Measurements from ENCODE around the gene ZNF462.
"Not testable (repeated sequence)": the region's sequence is repeated elsewhere in the genome, so short reads cannot be mapped to it uniquely, and the experiment has no call there.

The ZNF462 gene

GRCh38 chr9:106963684-106964083, 100.7 kb downstream of the ZNF462 start:
- no peak for DNase-seq

- DNase-seq: no peak
Measured at GRCh38 chr9:106964329-106964728, 101.4 kb downstream of the ZNF462 start.

GRCh38 chr9:106964822-106965525, 102.0 kb downstream of the ZNF462 start:
- no peak for DNase-seq

GRCh38 chr9:106966481-106966880, 103.5 kb downstream of the ZNF462 start:
- DNase-seq: no peak

- DNase-seq: no peak
Measured at GRCh38 chr9:106969696-106970095, 106.7 kb downstream of the ZNF462 start.

GRCh38 chr9:106970219-106970975, 107.4 kb downstream of the ZNF462 start:
- no peak for DNase-seq

GRCh38 chr9:106970976-106971457, 108.1 kb downstream of the ZNF462 start:
- DNase-seq: no peak

GRCh38 chr9:106972082-106972481, 109.1 kb downstream of the ZNF462 start:
- no peak for DNase-seq

- no peak for DNase-seq
Measured at GRCh38 chr9:106974341-106974740, 111.4 kb downstream of the ZNF462 start.

GRCh38 chr9:106976772-106977171, 113.8 kb downstream of the ZNF462 start:
- DNase-seq: no peak

GRCh38 chr9:106980551-106981101, 117.7 kb downstream of the ZNF462 start:
- DNase-seq: no peak

GRCh38 chr9:106981396-106982287, 118.7 kb downstream of the ZNF462 start:
- DNase-seq: no peak

GRCh38 chr9:106982636-106983035, 119.7 kb downstream of the ZNF462 start:
- DNase-seq: no peak

GRCh38 chr9:106983346-106983745, 120.4 kb downstream of the ZNF462 start:
- DNase-seq: no peak

GRCh38 chr9:106989904-106990303, 126.9 kb downstream of the ZNF462 start:
- DNase-seq: not testable (repeated sequence)

- DNase-seq: no peak
Measured at GRCh38 chr9:106992186-106992585, 129.2 kb downstream of the ZNF462 start.

- DNase-seq: no peak
Measured at GRCh38 chr9:106993603-106994002, 130.6 kb downstream of the ZNF462 start.

GRCh38 chr9:106994463-106994862, 131.5 kb downstream of the ZNF462 start:
- no peak for DNase-seq

- no peak for DNase-seq
Measured at GRCh38 chr9:107000218-107000617, 137.3 kb downstream of the ZNF462 start.

- no peak for DNase-seq
Measured at GRCh38 chr9:107005201-107005600, 142.2 kb downstream of the ZNF462 start.

GRCh38 chr9:107007402-107007801, 144.4 kb downstream of the ZNF462 start:
- no peak for DNase-seq

- DNase-seq: no peak
Measured at GRCh38 chr9:107008011-107008410, 145.0 kb downstream of the ZNF462 start.

- no peak for DNase-seq
Measured at GRCh38 chr9:107008447-107008846, 145.5 kb downstream of the ZNF462 start.
